Measurements from ENCODE around the gene DLGAP5. TPM values are rescaled to one million over a fixed set of nuclear protein-coding genes. Genes with fewer than 3 reads are reported as not detected.

The DLGAP5 gene
- total RNA-seq, 1 experiment from 2014 or later: 55.2 TPM

DNA sequence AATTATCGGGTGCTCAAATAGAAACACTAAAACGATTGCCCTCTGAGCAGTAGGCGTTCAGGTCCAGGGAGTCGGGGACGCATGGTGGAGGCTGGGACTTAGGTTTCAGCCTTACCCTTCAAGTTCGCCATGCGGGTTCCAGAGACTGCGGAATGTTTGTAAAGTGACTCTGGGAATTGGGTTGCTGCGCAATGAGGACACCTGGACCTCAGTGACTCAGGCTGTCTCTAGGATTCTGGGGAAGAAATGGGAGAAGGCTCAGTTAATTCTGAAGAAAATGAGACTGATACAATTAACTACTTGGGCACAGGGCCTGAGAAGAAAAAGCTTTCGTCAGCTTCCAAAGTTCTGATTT is 61.2 kb downstream of the DLGAP5 start:
- no peak for DNase-seq (ENCODE audit: extremely low read depth, low read depth)

- DNase-seq (ENCODE audit: extremely low read depth, low read depth): no peak
Measured at GRCh38 chr14:55129428-55130195, 61.8 kb downstream of the DLGAP5 start.

- peak; percentile 78 for DNase-seq (ENCODE audit: extremely low read depth, low read depth)
Measured at GRCh38 chr14:55129086-55129427, 62.3 kb downstream of the DLGAP5 start, which contains the start of gene LGALS3. TSS of gene LGALS3 (plus strand) at chr14:55129252. CDS start at chr14:55137374, 8,122 bp downstream.

DNA sequence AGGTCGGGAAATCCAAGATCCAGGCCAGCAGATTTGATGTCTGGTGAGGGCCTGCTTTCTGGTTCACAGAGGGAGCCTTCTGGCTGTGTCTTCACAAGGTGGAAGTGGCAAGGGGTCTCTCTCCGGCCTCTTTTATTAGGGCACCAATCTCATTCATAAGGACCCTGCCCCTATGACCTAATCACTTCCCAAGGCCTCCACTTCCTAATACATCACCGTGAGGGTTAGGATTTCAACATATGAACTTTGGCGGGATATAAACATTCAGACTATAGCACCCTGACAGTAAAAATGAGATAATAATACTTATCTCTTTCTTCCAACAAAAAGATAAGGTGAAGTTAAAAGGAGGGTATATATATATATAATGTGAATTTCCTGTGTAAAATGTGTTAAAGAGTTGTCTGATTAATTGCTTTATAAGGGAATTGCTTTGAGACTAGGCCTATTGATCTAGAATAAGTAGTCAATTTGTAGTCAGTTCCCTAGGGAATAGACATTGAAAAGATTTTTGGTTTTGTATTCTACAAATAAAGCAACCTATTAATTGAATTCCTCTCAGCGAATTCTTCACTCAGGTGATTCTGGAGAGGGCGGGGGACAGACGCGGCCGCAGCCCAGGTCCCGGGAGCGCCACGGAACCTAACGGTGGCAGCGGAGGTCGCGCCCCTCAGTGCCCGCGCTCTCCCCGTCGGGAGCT is 62.8 kb downstream of the DLGAP5 start:
- no peak for DNase-seq (ENCODE audit: extremely low read depth, low read depth)

- no peak for DNase-seq (ENCODE audit: extremely low read depth, low read depth)
Measured at GRCh38 chr14:55127460-55127951, 63.9 kb downstream of the DLGAP5 start.

- no peak for DNase-seq (ENCODE audit: extremely low read depth, low read depth)
Measured at GRCh38 chr14:55126932-55127459, 64.4 kb downstream of the DLGAP5 start.

DNA sequence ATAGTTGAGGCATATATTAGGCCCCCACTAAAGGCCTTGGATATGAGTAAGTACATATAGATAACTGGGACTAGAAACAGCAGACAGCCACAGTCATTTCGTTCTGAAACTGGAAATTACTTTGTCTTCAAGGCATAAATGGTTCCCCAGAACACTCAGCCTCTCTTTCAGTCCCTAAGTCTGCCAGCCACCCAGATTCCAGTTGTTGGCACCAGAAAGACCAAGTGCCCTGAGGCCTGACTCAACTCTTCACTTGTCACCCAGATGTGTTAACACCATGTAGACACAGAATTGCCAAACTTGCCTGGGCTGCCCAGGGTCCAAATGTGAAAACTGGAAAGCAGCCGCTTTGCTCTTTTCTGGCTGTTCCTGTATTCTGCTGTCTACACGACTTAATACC is 65.4 kb downstream of the DLGAP5 start:
- DNase-seq (ENCODE audit: extremely low read depth, low read depth): no peak

- DNase-seq (ENCODE audit: extremely low read depth, low read depth): no peak
Measured at GRCh38 chr14:55125403-55125802, 66.0 kb downstream of the DLGAP5 start.

GRCh38 chr14:55124774-55125386 is 66.5 kb downstream of the DLGAP5 start:
- no peak for DNase-seq (ENCODE audit: extremely low read depth, low read depth)

GRCh38 chr14:55123852-55124639 is 67.3 kb downstream of the DLGAP5 start:
- DNase-seq (ENCODE audit: extremely low read depth, low read depth): no peak

DNA sequence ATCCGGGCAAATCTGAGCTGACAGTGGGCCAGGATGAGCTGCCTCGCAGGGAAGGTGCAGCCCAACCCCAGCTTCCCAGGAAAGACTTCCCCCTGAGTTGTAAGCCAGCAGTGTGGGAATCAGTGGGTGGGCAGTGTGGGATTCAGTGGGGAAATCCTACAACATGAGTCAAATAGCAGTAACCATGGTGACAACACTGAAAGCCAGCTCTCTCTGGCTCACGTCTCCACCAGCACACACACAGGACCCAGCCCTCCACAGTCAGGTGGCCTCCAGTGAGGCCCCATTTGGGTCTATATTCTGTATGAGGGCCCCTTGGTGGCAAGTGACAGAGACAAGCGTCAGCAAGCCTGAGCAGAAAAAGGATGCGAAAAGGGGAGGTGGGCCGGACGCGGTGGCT is 68.3 kb downstream of the DLGAP5 start:
- no peak for DNase-seq (ENCODE audit: extremely low read depth, low read depth)

GRCh38 chr14:55122440-55122986 is 68.9 kb downstream of the DLGAP5 start:
- DNase-seq (ENCODE audit: extremely low read depth, low read depth): no peak

GRCh38 chr14:55121628-55122439 is 69.6 kb downstream of the DLGAP5 start:
- no peak for DNase-seq (ENCODE audit: extremely low read depth, low read depth)

DNA sequence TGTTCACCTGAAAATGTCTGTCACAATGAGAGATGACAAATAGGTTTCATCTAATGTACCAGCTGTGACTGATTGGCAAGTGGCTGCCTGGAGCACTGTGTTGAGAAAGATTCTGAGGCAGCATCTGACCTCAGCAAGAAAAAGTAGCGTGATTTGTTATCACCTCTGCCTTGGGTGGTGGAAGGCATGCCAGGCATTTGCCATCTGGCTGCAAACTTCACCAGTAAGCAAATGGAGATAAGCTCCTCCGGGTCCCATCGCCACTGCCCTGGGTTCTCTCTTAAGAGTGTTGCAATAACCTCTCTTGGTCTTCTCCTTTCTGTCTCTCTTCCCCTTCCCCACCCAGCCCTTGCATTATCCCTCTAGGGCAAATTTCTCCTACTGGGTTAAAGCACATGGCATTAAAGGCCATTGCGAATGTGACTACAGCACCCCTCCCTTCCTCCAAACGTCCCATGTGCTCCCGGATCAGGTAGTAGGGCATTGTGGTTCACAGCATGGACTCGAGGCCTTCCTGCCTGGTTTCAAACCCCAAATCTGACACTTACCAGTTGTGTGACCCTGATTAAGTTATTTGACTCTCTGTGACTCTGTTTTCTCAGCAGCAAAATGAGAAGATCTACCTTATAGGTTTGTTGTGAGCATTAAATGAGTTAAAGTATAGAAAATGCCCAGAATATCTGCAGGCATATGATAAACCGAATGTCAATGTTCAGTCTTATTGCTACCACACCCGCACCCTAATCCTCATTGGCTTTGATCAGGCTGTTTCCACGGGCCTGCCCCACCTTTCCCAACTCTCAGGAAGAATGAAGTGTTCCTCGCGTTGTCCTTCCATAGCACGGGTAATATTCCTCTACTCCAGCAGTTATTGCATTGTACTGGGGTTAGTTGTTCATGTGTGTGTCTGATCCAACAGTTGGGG is 70.6 kb downstream of the DLGAP5 start:
- DNase-seq (ENCODE audit: extremely low read depth, low read depth): peak; percentile 97

GRCh38 chr14:55118761-55119160 is 72.6 kb downstream of the DLGAP5 start:
- peak; percentile 83 for DNase-seq (ENCODE audit: extremely low read depth, low read depth)

GRCh38 chr14:55117803-55118441 is 73.5 kb downstream of the DLGAP5 start:
- DNase-seq (ENCODE audit: extremely low read depth, low read depth): peak; percentile 87

DNA sequence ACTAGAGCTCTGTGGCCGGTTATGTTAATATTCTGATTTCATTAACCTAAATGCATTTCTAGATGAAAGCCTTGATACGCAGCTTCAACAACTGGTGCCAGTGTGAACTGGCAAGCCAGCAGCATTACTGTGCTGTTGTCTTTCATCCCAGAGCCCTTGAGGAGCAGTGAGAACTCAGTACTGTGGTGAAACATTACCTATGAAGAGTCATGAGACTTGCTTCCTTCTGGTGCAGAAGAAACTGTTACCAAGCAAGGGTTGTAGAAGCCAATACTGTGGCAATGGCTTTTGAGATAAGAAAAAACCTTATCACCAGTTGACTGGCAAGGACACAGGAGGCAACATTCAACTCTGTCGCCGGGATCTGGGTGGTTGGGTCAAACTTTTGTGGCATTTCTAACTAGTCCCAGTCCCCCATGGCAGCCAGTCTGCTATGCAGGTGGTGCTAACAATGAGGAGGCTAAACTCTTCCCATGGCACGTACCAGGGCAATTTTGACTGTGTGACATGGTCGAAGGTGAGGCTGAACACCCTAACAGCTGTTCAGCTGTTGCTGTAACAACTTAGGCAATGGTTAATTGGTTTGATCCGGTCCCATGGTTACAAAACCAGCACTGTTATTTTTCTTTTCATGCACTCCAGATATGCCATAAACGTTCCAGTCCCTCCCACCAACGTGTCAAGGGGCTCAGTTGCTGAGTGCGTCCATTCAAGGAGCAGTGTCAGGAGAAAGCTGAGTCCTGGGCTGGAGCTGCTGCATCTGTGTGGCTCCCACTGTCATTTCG is 74.9 kb downstream of the DLGAP5 start:
- DNase-seq (ENCODE audit: extremely low read depth, low read depth): no peak

Data from NCI-H460 (cell line).